ENCODE results near the gene LENG8. TPM values are rescaled to one million over a fixed set of nuclear protein-coding genes. Genes with fewer than 3 reads are reported as not detected.

The LENG8 gene
- total and polyA plus RNA-seq, 2 of the 8 experiments (the other 6 are each of a cell fraction or from before 2014, with no cell fraction given), result 62.2 to 108 TPM

DNA sequence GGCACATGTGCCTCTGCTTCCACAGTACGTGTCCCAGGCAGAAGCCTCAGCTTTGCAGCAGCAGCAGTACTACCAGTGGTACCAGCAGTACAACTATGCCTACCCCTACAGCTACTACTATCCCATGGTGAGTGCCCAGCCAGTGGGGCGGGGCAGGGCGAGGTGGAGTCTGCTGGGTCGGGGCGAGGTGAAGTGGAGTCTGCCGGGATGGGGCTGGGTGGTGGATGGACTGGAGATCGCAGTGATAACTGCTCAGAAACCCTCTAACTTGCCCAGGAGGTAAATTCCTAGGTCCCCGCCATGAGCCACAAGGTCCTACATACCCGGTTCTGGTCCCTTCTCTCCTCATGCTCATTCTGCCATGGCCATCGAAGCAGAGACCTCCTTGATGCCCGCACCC lies 3.6 kb downstream of the LENG8 start:
- Histone ChIP-seq H3K79me1 (ENCODE audit: low read depth, low read length) (peaks cover 18% of the 10 kb centered on the region), H3K56ac (replicated peaks; ENCODE audit: insufficient read length, low read depth, low read length) (no peak overlapping the region), H3K4ac (replicated peaks; ENCODE audit: insufficient read length, low read depth, low read length) (no peak overlapping the region), H3K14ac (ENCODE audit: insufficient read length) (no peak overlapping the region), H3K4me3 (ENCODE audit: extremely low read depth in 1 of 4, insufficient read depth in 2 of 4, low read depth in 3 of 4, low read length in 4 of 4) (no peak overlapping the region), H3K18ac (ENCODE audit: extremely low read depth, low read length) (no peak overlapping the region), H3K27ac (ENCODE audit: low read depth, low read length) (no peak overlapping the region), H2BK120ac (replicated peaks; ENCODE audit: low read depth, low read length) (no peak overlapping the region), H4K8ac (ENCODE audit: extremely low read depth, insufficient read depth, low read length) (no peak overlapping the region), H3K9me3 (ENCODE audit: insufficient read depth in 2 of 2, low read depth in 1 of 2, low read length in 1 of 2) (no peaks in the 10 kb centered on the region), H3K4me2 (ENCODE audit: insufficient read depth in 1 of 2, low read depth in 2 of 2, low read length in 2 of 2) (no peak overlapping the region), H4K91ac (replicated peaks; ENCODE audit: insufficient read length, low read length) (no peak overlapping the region), H4K20me1 (replicated peaks in 1 of 2; ENCODE audit: control insufficient read depth in 1 of 2, insufficient read depth in 2 of 2, low read length in 2 of 2) (peaks cover 18 to 48% of the 10 kb centered on the region in 2 experiments), H2AK5ac (ENCODE audit: low read depth, low read length) (no peak overlapping the region), H2BK12ac (ENCODE audit: low read depth, low read length) (no peak overlapping the region), H3K23me2 (ENCODE audit: low read depth, low read length) (peaks cover 6% of the 10 kb centered on the region; the same call in 1 of the 2 replicates), H3K36me3 (ENCODE audit: control insufficient read depth in 2 of 4, insufficient read depth in 4 of 4, low read length in 3 of 4) (peaks cover 38 to 54% (median 53%) of the 10 kb centered on the region in 4 experiments), H3K79me2 (ENCODE audit: control insufficient read depth in 1 of 2, insufficient read depth in 2 of 2, low read length in 2 of 2) (peaks cover 16 to 48% of the 10 kb centered on the region in 2 experiments), H3K23ac (ENCODE audit: insufficient read length) (no peak overlapping the region), H2AFZ (ENCODE audit: low read length) (no peak overlapping the region), H4K5ac (ENCODE audit: insufficient read length, low read depth, low read length) (no peak overlapping the region), H2BK5ac (ENCODE audit: low read depth, low read length) (no peak overlapping the region), H3K9ac (replicated peaks in 1 of 4; ENCODE audit: extremely low read depth in 1 of 4, low read depth in 3 of 4, low read length in 3 of 4) (no peak overlapping the region), H3K4me1 (replicated peaks in 1 of 4; ENCODE audit: control insufficient read depth in 3 of 4, insufficient read depth in 4 of 4, low read length in 3 of 4) (peaks cover 0 to 1% (median 0%) of the 10 kb centered on the region in 4 experiments; a peak in 3 of 7 replicates), H2BK15ac (ENCODE audit: low read length) (no peak overlapping the region), H3K27me3 (replicated peaks in 1 of 4; ENCODE audit: control insufficient read depth in 3 of 4, extremely low read depth in 1 of 4, insufficient read depth in 3 of 4, low read length in 3 of 4) (no peaks in the 10 kb centered on the region), H2BK20ac (ENCODE audit: low read length) (no peak overlapping the region)
- ChIA-PET CTCF (ENCODE audit: partially characterized antibody) (interaction anchor here (1.2 kb wide), 1 partner anchor 10 kb away, joined by 3 read pairs; no protein-coding TSS in a partner anchor), POLR2A (ENCODE audit: partially characterized antibody) (interaction anchor here (1.6 to 10.3 kb wide), 3 partner anchors 8 to 30 kb away, joined by 3 to 129 read pairs (median 29); partner anchors contain the start of gene LENG9)
- 95% methylated on average over 10 of the region's 11 CpGs; no CpG with 5 or more reads in 1 of the 2 experiments for WGBS, 2 experiments (ENCODE audit: extremely low coverage in 1 of 2, insufficient coverage in 1 of 2, insufficient read length in 1 of 2, insufficient replicate concordance in 2 of 2, low coverage in 1 of 2, low lambda C conversion rate in 2 of 2, missing lambda C conversion rate in 1 of 2)
- TF ChIP-seq RBBP5 (IDR thresholded peaks at IDR 0.05; ENCODE audit: borderline replicate concordance, low read depth, low read length), result no peak
- no peak for TF ChIP-seq SIRT6 (IDR thresholded peaks at IDR 0.05; ENCODE audit: low read length)
- FAIRE-seq (no peak), DNase-seq (ENCODE audit: low read depth in 1 of 2, low spot score in 2 of 2) (no peak)

Measured in H1 (cell line).